ENCODE data around the gene DBX1.
A peak's percentile ranks its signal among the peaks of the same experiment; 100 is the strongest.
"Not testable (repeated sequence)": the region's sequence is repeated elsewhere in the genome, so short reads cannot be mapped to it uniquely, and the experiment has no call there.

The DBX1 gene

GRCh38 chr11:20161230-20161918 is 1.1 kb upstream of the DBX1 start:
- DNase-seq = no peak

- DNase-seq = no peak
Observed at GRCh38 chr11:20159466-20160381, 551 bp downstream of the DBX1 start.

- DNase-seq = no peak
Observed at GRCh38 chr11:20158597-20159257, 1.5 kb downstream of the DBX1 start.

GRCh38 chr11:20157728-20158127 is 2.5 kb downstream of the DBX1 start:
- no peak for DNase-seq

GRCh38 chr11:20156876-20157613 is 3.2 kb downstream of the DBX1 start:
- no peak for DNase-seq

- DNase-seq = no peak
Observed at GRCh38 chr11:20156280-20156875, 3.9 kb downstream of the DBX1 start.

GRCh38 chr11:20155683-20156279 is 4.5 kb downstream of the DBX1 start:
- DNase-seq = no peak

GRCh38 chr11:20154381-20154780 is 5.9 kb downstream of the DBX1 start:
- DNase-seq = no peak

GRCh38 chr11:20138707-20139106 is 21.6 kb downstream of the DBX1 start:
- no peak for DNase-seq

GRCh38 chr11:20137637-20138036 is 22.6 kb downstream of the DBX1 start:
- no peak for DNase-seq

- no peak for DNase-seq
Observed at GRCh38 chr11:20134991-20135736, 25.1 kb downstream of the DBX1 start.

- DNase-seq = no peak
Observed at GRCh38 chr11:20132667-20133039, 27.6 kb downstream of the DBX1 start.

- DNase-seq = peak in 1 of 2 experiments; percentile 42
Observed at GRCh38 chr11:20131788-20132666, 28.2 kb downstream of the DBX1 start.

GRCh38 chr11:20129665-20130064 is 30.6 kb downstream of the DBX1 start:
- DNase-seq = no peak

GRCh38 chr11:20128528-20128825 is 31.8 kb downstream of the DBX1 start:
- DNase-seq = not testable (repeated sequence)

- DNase-seq = peak; percentile 74 to 83
Observed at GRCh38 chr11:20127671-20128527, 32.4 kb downstream of the DBX1 start.

GRCh38 chr11:20126724-20127123 is 33.6 kb downstream of the DBX1 start:
- DNase-seq = no peak

GRCh38 chr11:20125927-20126326 is 34.3 kb downstream of the DBX1 start:
- no peak for DNase-seq

GRCh38 chr11:20122131-20122530 is 38.1 kb downstream of the DBX1 start:
- no peak for DNase-seq

Data from NCI-H446 (cell line).